Natural killer cell treated with Interleukin-12 subunit alpha and Interleukin-12 subunit beta and Interleukin-15 and Interleukin-18, amount 100 ng/mL, for 72 hours (primary cell): Measurements from ENCODE around the gene UBAC1. TPM values are rescaled to one million over a fixed set of nuclear protein-coding genes. Genes with fewer than 3 reads are reported as not detected.
A peak's percentile ranks its signal among the peaks of the same experiment; 100 is the strongest.

Experiments
- ATAC-seq, 2 donors: fragments of 150-1000 bp; cut with Tn5 transposase in 1 of 2; sonication (Bioruptor Pico), chemical (Tn5 transposase) in 1 of 2; 2 replicates each; pipeline ENCODE4 v1.10.0; 2021
- DNase-seq: peaks from one replicate; pipeline ENCODE4 v3.0.0; 2022; ENCODE audit warnings: low spot score
- H3K27ac Mint-ChIP-seq, 2 donors: 1 replicate in 1 of 2; 2 replicates in 1 of 2; pipeline ENCODE4 v1.8.0; 2022; ENCODE audit warnings: mixed read lengths in 2 of 2, mild to moderate bottlenecking in 1 of 2, moderate library complexity in 1 of 2
- H3K27me3 Mint-ChIP-seq, 2 donors: 1 replicate in 1 of 2; 2 replicates in 1 of 2; pipeline ENCODE4 v1.8.0; 2022; ENCODE audit warnings: mixed read lengths in 2 of 2
- H3K36me3 Mint-ChIP-seq: one replicate; pipeline ENCODE4 v1.8.0; 2022; ENCODE audit warnings: mixed read lengths
- H3K4me1 Mint-ChIP-seq, 2 donors: 1 replicate in 1 of 2; 2 replicates in 1 of 2; pipeline ENCODE4 v1.8.0; 2022; ENCODE audit warnings: low read depth in 2 of 2, mixed read lengths in 2 of 2, mild to moderate bottlenecking in 1 of 2
- H3K4me3 Mint-ChIP-seq: one replicate; pipeline ENCODE4 v1.8.0; 2022; ENCODE audit warnings: mixed read lengths
- H3K9me3 Mint-ChIP-seq: 2 replicates; pipeline ENCODE4 v1.8.0; 2022; ENCODE audit warnings: mixed read lengths
- total RNA-seq, 2 donors: library from RNA; stranded (reverse); gene quantifications; one replicate each; pipeline ENCODE4 v1.2.3, GENCODE V29; 2022

Gene UBAC1
- total RNA-seq, 2 donors from 2014 or later: 28.9 to 42.4 TPM

- Mint-ChIP-seq H3K36me3 (no peaks in the 10 kb centered on the region), H3K27ac (no peak overlapping the region), H3K27me3 (no peaks in the 10 kb centered on the region), H3K4me3 (no peak overlapping the region), H3K9me3 (no peaks in the 10 kb centered on the region), H3K4me1 (no peaks in the 10 kb centered on the region)
- no peak for ATAC-seq
- no peak for DNase-seq
These were observed 40.1 kb upstream of the UBAC1 start for GRCh38 chr9:136001231-136001630.

GRCh38 chr9:135998410-135999071 lies 37.4 kb upstream of the UBAC1 start:
- DNase-seq (no peak), ATAC-seq (no peak)
- Mint-ChIP-seq H3K9me3 (no peaks in the 10 kb centered on the region), H3K4me3 (no peak overlapping the region), H3K27ac (no peak overlapping the region), H3K4me1 (peaks cover 0 to 3% of the 10 kb centered on the region in 2 donors), H3K27me3 (no peaks in the 10 kb centered on the region), H3K36me3 (no peaks in the 10 kb centered on the region)

GRCh38 chr9:135998016-135998380 lies 36.8 kb upstream of the UBAC1 start:
- Mint-ChIP-seq H3K9me3 (no peaks in the 10 kb centered on the region), H3K4me3 (no peak overlapping the region), H3K27ac (no peak overlapping the region), H3K36me3 (no peaks in the 10 kb centered on the region), H3K27me3 (no peaks in the 10 kb centered on the region), H3K4me1 (peaks cover 0 to 3% of the 10 kb centered on the region in 2 donors)
- no peak for ATAC-seq
- DNase-seq: no peak

DNA sequence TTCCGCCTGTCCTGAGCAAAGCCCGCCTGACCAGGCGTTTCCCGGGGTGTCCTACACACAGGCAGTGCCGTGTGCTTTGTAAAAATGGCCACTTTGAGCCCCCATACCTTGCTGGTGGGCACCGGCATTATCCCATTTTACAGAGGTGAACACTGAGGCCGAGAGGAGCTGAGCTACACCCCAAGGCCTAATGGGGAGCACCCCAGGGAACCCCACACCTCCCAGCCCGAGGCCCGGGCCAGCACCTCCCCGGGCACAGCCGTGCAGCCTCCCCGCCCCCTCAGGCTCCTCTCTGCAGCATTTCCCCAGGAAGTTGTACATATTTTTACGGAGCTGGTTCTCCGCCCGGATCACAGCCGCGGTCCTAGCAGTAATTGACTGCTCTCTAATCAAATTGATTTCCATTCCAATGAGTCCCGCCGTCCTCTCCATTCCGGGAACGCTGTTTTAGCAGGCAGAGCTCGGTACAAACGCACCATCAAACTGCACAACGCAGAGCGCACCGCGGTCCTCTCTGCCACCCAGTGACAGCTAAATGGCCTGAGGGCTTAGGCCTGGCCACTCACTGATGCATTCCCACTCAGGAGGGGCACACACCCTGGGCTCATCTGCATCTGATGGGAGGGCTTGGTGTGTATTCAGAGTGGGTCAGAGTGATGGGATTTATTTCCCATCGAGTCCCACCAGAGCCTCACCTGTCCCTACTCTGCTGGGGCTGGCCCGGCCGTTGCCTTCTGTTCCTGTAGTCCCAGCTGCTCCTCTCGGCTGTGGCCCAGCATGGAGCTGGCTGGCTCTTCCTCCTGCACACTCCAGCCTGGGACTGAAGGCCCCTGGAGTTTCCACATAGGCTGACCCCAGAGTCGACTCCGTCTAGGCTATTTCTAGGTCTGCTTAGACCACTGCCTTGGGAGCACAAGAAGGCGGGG lies 36.2 kb upstream of the UBAC1 start:
- peaks cover 0 to 6% of the 10 kb centered on the region in 2 donors for H3K4me1 Mint-ChIP-seq
- H3K4me3 Mint-ChIP-seq: no peak overlapping the region
- H3K36me3 Mint-ChIP-seq: no peaks in the 10 kb centered on the region
- no peak for DNase-seq
- ATAC-seq: no peak
- no peaks in the 10 kb centered on the region for H3K27me3 Mint-ChIP-seq
- no peaks in the 10 kb centered on the region for H3K9me3 Mint-ChIP-seq
- H3K27ac Mint-ChIP-seq: no peak overlapping the region

DNA sequence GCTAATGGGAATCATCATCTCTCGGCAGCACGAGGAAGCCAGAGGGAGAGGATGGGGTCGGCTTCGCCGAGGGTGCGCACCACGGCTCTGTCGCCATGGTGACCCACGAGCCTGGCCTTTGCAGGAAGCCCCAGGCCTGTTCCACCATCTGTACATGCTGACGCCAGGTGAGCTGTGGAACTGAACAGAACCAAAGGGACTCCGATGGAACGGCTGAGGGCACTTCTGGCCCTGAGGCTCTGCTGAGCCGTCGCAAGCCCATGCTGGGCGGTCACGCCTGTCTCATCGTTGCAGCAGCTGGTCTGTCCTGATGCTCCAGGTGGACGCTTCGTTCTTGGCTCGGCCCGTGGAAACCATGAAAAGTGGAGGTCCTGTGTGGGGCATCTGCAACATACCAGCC lies 34.6 kb upstream of the UBAC1 start:
- H3K27me3 Mint-ChIP-seq: no peaks in the 10 kb centered on the region
- H3K27ac Mint-ChIP-seq: no peak overlapping the region
- ATAC-seq (no peak), DNase-seq (no peak)
- H3K4me3 Mint-ChIP-seq: no peak overlapping the region
- no peaks in the 10 kb centered on the region for H3K9me3 Mint-ChIP-seq
- no peaks in the 10 kb centered on the region for H3K36me3 Mint-ChIP-seq
- peaks cover 0 to 10% of the 10 kb centered on the region in 2 donors for H3K4me1 Mint-ChIP-seq

DNA sequence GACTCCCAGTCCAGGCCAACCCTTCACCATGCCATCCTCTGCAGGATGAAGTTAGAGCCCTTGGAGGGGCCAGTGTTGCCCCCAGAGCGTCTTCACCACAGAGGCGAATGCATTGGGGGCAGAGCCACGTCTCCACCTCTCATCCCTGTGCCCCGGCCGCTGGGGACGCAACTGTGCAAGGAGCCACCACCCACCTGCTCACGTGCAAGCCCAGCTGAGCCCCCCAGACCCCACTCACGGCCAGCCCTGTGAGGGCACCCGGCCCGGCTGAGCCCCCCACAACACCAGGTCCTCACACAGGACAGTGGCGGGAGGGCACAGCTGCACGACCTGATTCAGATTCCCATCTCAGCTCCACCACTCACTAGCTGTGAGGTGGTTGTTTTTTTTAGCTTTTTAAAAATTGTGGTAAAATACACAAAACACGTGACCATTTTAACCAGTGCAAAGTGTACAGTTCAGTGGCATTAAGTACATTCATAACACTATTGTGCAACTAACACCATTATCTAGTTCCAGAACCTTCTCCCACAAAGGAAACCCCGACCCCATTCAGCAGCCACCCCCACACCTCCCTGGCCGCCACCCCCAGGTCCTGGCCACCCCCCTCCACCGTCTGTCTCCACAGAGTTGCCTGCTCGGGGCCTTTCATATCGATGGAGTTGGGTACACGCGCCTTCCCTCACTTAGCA lies 33.5 kb upstream of the UBAC1 start:
- H3K27ac Mint-ChIP-seq: no peak overlapping the region
- no peaks in the 10 kb centered on the region for H3K27me3 Mint-ChIP-seq
- ATAC-seq (no peak), DNase-seq (no peak)
- H3K9me3 Mint-ChIP-seq: no peaks in the 10 kb centered on the region
- H3K36me3 Mint-ChIP-seq: no peaks in the 10 kb centered on the region
- peaks cover 0 to 10% of the 10 kb centered on the region in 2 donors for H3K4me1 Mint-ChIP-seq
- no peak overlapping the region for H3K4me3 Mint-ChIP-seq

GRCh38 chr9:135993765-135994500 lies 32.8 kb upstream of the UBAC1 start:
- Mint-ChIP-seq H3K9me3 (no peaks in the 10 kb centered on the region), H3K27me3 (no peaks in the 10 kb centered on the region), H3K4me3 (no peak overlapping the region), H3K27ac (no peak overlapping the region), H3K4me1 (peaks cover 0 to 10% of the 10 kb centered on the region in 2 donors), H3K36me3 (no peaks in the 10 kb centered on the region)
- no peak for ATAC-seq
- no peak for DNase-seq

DNA sequence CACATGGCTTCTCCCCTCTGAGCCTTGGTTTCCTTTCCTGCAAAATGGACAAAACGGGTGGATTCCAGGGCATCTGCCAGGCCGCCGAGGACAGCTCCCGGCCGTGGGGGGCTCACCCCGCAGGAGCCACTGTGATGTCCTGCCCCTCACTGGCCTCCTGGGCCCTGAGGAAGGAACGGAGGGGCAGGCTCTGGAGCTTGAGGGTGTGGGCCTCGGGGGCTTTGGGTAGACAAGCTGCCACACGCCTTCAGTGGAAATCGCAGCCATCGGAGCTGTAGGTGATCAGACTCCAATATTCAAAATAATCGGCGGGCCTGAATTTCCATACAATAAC lies 32.2 kb upstream of the UBAC1 start:
- Mint-ChIP-seq H3K27me3 (no peaks in the 10 kb centered on the region), H3K4me3 (no peak overlapping the region), H3K4me1 (peaks cover 0 to 10% of the 10 kb centered on the region in 2 donors), H3K36me3 (no peaks in the 10 kb centered on the region), H3K27ac (no peak overlapping the region), H3K9me3 (no peaks in the 10 kb centered on the region)
- no peak for ATAC-seq
- no peak for DNase-seq

- ATAC-seq (peak; percentile 74 to 78), DNase-seq (no peak)
- H3K4me1 Mint-ChIP-seq: peaks cover 0 to 10% of the 10 kb centered on the region in 2 donors
- no peaks in the 10 kb centered on the region for H3K9me3 Mint-ChIP-seq
- no peaks in the 10 kb centered on the region for H3K36me3 Mint-ChIP-seq
- H3K27me3 Mint-ChIP-seq: no peaks in the 10 kb centered on the region
- H3K4me3 Mint-ChIP-seq: no peak overlapping the region
- no peak overlapping the region for H3K27ac Mint-ChIP-seq
These were observed 31.6 kb upstream of the UBAC1 start for GRCh38 chr9:135992486-135993408.

DNA sequence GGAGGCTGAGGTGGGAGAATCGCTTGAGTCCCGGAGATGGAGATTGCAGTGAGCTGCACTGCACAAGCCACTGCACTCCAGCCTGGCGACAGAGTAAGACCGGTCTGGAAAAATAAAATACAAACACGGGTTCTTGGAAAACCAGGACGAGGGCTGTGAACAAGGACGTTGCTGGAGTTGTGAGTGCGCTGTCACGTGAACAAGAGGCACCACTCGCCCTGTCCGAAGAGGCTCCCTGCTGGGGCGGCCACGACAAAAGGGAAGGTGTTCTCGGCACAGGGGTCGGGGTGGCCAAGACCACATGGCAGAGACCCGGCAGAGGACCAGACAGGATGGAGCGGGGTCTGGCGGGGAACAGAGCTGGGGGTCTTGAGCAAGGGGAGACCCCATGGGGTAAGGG lies 30.6 kb upstream of the UBAC1 start:
- Mint-ChIP-seq H3K4me3 (no peak overlapping the region), H3K9me3 (no peaks in the 10 kb centered on the region), H3K4me1 (peaks cover 0 to 10% of the 10 kb centered on the region in 2 donors), H3K36me3 (no peaks in the 10 kb centered on the region), H3K27me3 (no peaks in the 10 kb centered on the region), H3K27ac (peak overlapping the region in 1 of 2 donors; percentile 39)
- no peak for DNase-seq
- no peak for ATAC-seq

GRCh38 chr9:135990468-135991429 lies 29.6 kb upstream of the UBAC1 start:
- H3K9me3 Mint-ChIP-seq: no peaks in the 10 kb centered on the region
- H3K4me1 Mint-ChIP-seq: peaks cover 0 to 10% of the 10 kb centered on the region in 2 donors
- DNase-seq (no peak), ATAC-seq (peak; percentile 72 to 78)
- no peak overlapping the region for H3K4me3 Mint-ChIP-seq
- H3K27ac Mint-ChIP-seq: no peak overlapping the region
- no peaks in the 10 kb centered on the region for H3K36me3 Mint-ChIP-seq
- H3K27me3 Mint-ChIP-seq: no peaks in the 10 kb centered on the region
